GM12878 (cell line): ENCODE data around the gene ANGPTL2. TPM values are rescaled to one million over a fixed set of nuclear protein-coding genes. Genes with fewer than 3 reads are reported as not detected.

Experiments
- ATAC-seq: fragments of 200-7000 bp; cut with Tn5 transposase; 3 replicates; pipeline ENCODE4 v1.9.1; 2020; ENCODE audit warnings: mild to moderate bottlenecking, moderate library complexity
- BruUV-seq: library from RNA; stranded (reverse); fragments of 400-500 nt; replicated peaks from 2 replicates; lab custom pipeline; 2021; lab: Mats Ljungman, UMichigan
- CTCF ChIA-PET: fragments of 300-600 bp; sonication (Branson Sonifier 250); formaldehyde crosslinking; extraction: SDS; loops from one replicate; lab custom pipeline; 2021; ENCODE audit warnings: inconsistent platforms; lab: Yijun Ruan, JAX
- POLR2A ChIA-PET: fragments of 350-600 bp; formaldehyde crosslinking; extraction: SDS; loops from one replicate; lab custom pipeline; 2021; ENCODE audit warnings: inconsistent platforms; lab: Charles Lee
- RAD21 ChIA-PET: fragments of 300-600 bp; sonication (Branson Sonifier 250); formaldehyde crosslinking; loops from one replicate; lab custom pipeline; 2023; ENCODE audit warnings: antibody characterized with exemption; ENCODE audit not compliant: unreplicated experiment; lab: Charles Lee
- SMC1A ChIA-PET: fragments of 300-600 bp; sonication (Branson Sonifier 250); formaldehyde crosslinking; loops from one replicate; lab custom pipeline; 2023; ENCODE audit not compliant: unreplicated experiment, uncharacterized antibody; lab: Charles Lee
- DNase-seq: peaks from one replicate; pipeline ENCODE4 v3.0.0-alpha.2; 2011; ENCODE audit warnings: low read depth, low spot score
- FAIRE-seq: peaks from 3 replicates; lab custom pipeline; 2011; peaks lifted over from hg19 to GRCh38; lab: Jason Lieb, UNC
- H2AFZ ChIP-seq: 2 replicates; pipeline ENCODE4 v1.6.0; 2011; ENCODE audit warnings: low read depth, low read length, control low read depth; ENCODE audit not compliant: control insufficient read depth
- H3K27ac ChIP-seq: 2 replicates; pipeline ENCODE4 v1.5.1; 2011; ENCODE audit warnings: control low read depth; ENCODE audit not compliant: control insufficient read depth, insufficient read depth
- H3K27me3 ChIP-seq, 2 experiments: replicated peaks in 1 of 2; 2 replicates each; pipeline versions ENCODE4 v1.6.0 to v1.6.1; 2011; ENCODE audit warnings: low read length in 1 of 2; ENCODE audit not compliant: control insufficient read depth in 2 of 2, insufficient read depth in 2 of 2
- H3K36me3 ChIP-seq, 2 experiments: 2 replicates each; pipeline ENCODE4 v1.5.1; 2011; ENCODE audit warnings: low read length in 1 of 2; ENCODE audit not compliant: control insufficient read depth in 2 of 2, insufficient read depth in 2 of 2
- H3K4me1 ChIP-seq: 2 replicates; pipeline ENCODE4 v1.6.1; 2011; ENCODE audit warnings: mild to moderate bottlenecking, low read length, moderate library complexity, mixed read lengths; ENCODE audit not compliant: control insufficient read depth, insufficient read depth
- H3K4me2 ChIP-seq: 2 replicates; pipeline ENCODE4 v1.6.0; 2011; ENCODE audit warnings: control low read depth; ENCODE audit not compliant: control insufficient read depth, insufficient read depth
- H3K4me3 ChIP-seq: fragments of 200-600 bp; sonication (generic); 2 replicates; pipeline ENCODE4 v1.5.1; 2016
- H3K79me2 ChIP-seq: 2 replicates; pipeline ENCODE4 v1.6.0; 2011; ENCODE audit warnings: low read length; ENCODE audit not compliant: control insufficient read depth, insufficient read depth
- H3K9ac ChIP-seq: 2 replicates; pipeline ENCODE4 v1.8.0; 2011; ENCODE audit warnings: low read length, control low read depth, mixed read lengths; ENCODE audit not compliant: control insufficient read depth, insufficient read depth
- H3K9me3 ChIP-seq: replicated peaks from 3 replicates; pipeline ENCODE4 v1.5.1; 2011; ENCODE audit warnings: mild to moderate bottlenecking, low read length; ENCODE audit not compliant: control insufficient read depth, insufficient read depth
- H4K20me1 ChIP-seq: 2 replicates; pipeline ENCODE4 v1.6.0; 2011; ENCODE audit not compliant: control insufficient read depth, insufficient read depth
- EP300 ChIP-seq, 2 experiments: fragments of 150-350 bp in 1 of 2; IDR thresholded peaks; 2 replicates each; pipeline ENCODE4 v1.6.1; 2011 to 2012; ENCODE audit warnings: low read depth in 2 of 2, low read length in 2 of 2, borderline replicate concordance in 1 of 2, improper control_type of control experiment in 1 of 2, inconsistent platforms in 1 of 2; ENCODE audit not compliant: control insufficient read depth in 1 of 2
- POLR2A ChIP-seq: IDR thresholded peaks from 2 replicates; pipeline ENCODE4 v1.6.1; 2011; ENCODE audit warnings: low read depth, mild to moderate bottlenecking, low read length
- RBBP5 ChIP-seq: fragments of 200-600 bp; sonication (generic); conservative IDR thresholded peaks from 2 replicates; pipeline ENCODE4 v1.6.1; 2016
- RUNX3 ChIP-seq: IDR thresholded peaks from 2 replicates; pipeline ENCODE4 v1.6.1; 2012; ENCODE audit warnings: low read length, inconsistent platforms
- SUPT20H ChIP-seq: IDR thresholded peaks from 2 replicates; pipeline ENCODE4 v1.6.1; 2011; ENCODE audit warnings: low read depth, mild to moderate bottlenecking, low read length, moderate library complexity, borderline replicate concordance; ENCODE audit not compliant: control insufficient read depth
- WGBS: methylation state at CpG from one replicate; pipeline ENCODE4 v1.1.6; 2016; ENCODE audit warnings: low lambda C conversion rate; ENCODE audit not compliant: insufficient replicate concordance, insufficient coverage; ENCODE audit errors: missing lambda C conversion rate; 5-methylcytosine and 5-hydroxymethylcytosine counted together
- in situ Hi-C: fragments of 300-500 bp; cut with MboI; formaldehyde crosslinking; loops from 9 replicates; pipeline ENCODE4 v1.14.3; 2018; ENCODE audit warnings: mixed read lengths
- intact Hi-C: fragments of 100-400 bp; cut with micrococcal nuclease; formaldehyde crosslinking; loops from one replicate; pipeline ENCODE4 v1.14.2; 2022; ENCODE audit not compliant: unreplicated experiment
- polyA plus RNA-seq, 11 experiments: library from polyadenylated mRNA; depleted of rRNA in 4 of 11; unstranded in 6 of 11; stranded (reverse) in 5 of 11; fragments of >200 nt; fragmentation: Nextera tagmentation in 4 of 11; fragmentation: Illumina TruSeq in 1 of 11; extraction: Ambion mirVana in 4 of 11; extraction: Trizol in 1 of 11; gene quantifications; 1 replicate in 1 of 11; 2 replicates in 10 of 11; pipeline versions ENCODE4 v1.2.1 to v1.2.3, GENCODE V29; 2011 to 2016; ENCODE audit warnings: inconsistent platforms in 2 of 11, missing spikeins in 2 of 11, low read depth in 1 of 11
- total RNA-seq, 4 experiments: library from RNA; depleted of rRNA in 3 of 4; stranded (reverse); fragments of >200 nt in 3 of 4; fragmentation: Illumina TruSeq in 1 of 4; extraction: Trizol in 1 of 4; gene quantifications; 2 replicates each; pipeline versions ENCODE4 v1.2.1 to v1.2.3, GENCODE V29; 2013 to 2021
- TF ChIP-seq, protein P1 (sequence below): fragments of 450-650 bp; IDR thresholded peaks from 2 replicates; pipeline ENCODE4 v1.6.1; 2017; ENCODE audit warnings: mild to moderate bottlenecking

ANGPTL2 gene
- total and polyA plus RNA-seq, 10 of the 15 experiments (the other 5 are each of a cell fraction or from before 2014, with no cell fraction given): 0.13 to 2.6 (median 0.82) TPM; not detected in 1

DNA sequence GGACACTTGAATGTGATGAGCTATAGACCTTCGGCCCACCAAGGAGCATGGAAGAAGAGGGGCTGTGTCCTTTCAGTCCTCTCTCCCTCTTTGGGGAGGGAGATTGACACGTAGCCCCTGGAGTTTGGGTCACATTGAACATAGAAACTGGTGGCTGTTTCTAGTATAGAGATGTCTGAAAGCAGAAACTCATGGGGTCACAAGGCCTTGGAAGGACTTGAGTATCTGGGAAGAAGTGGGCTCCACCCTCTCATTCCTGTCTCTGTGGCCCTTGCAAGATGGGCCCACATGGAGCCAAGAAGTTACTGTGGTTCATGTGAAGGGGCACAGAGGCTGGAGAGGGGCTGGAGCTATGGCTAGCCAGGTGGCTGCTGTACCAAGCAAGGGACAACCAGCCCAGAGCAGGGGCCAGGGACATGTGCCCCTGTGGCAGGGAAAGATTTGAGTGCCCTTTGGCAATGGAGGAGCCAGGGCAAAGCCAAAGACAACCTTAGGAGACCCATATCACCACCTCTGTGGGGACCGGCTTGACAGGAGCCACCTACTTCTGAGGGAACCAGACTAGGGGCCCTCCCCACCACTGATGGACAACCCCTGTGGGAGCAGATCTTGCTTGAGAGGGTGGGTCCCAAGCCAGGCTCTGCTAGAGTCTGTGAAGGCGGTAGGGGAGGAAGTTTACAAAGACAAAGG is 12.8 kb upstream of the ANGPTL2 start:
- Histone ChIP-seq H3K9ac (no peak overlapping the region), H3K79me2 (no peaks in the 10 kb centered on the region), H2AFZ (no peak overlapping the region), H3K27ac (no peak overlapping the region), H3K4me2 (no peak overlapping the region), H3K36me3 (no peaks in the 10 kb centered on the region), H3K27me3 (no peaks in the 10 kb centered on the region), H4K20me1 (no peaks in the 10 kb centered on the region), H3K9me3 (no peaks in the 10 kb centered on the region), H3K4me3 (no peak overlapping the region), H3K4me1 (no peaks in the 10 kb centered on the region)
- ATAC-seq (no peak), FAIRE-seq (no peak), DNase-seq (no peak)
- RAD21 ChIA-PET: no interaction called here
- CTCF ChIA-PET: interaction anchor here (1.0 kb wide), 1 partner anchor 35 kb away, joined by 3 read pairs; no protein-coding TSS in a partner anchor
- SMC1A ChIA-PET: interaction anchor here (0.6 to 2.4 kb wide), 5 partner anchors 10 to 135 kb away, joined by 3 to 6 read pairs (median 3); no protein-coding TSS in a partner anchor
- 18% methylated on average over 4 of the region's 4 CpGs for WGBS
- BruUV-seq: no TSS peak
- in situ Hi-C loops: no loop called here
- no peak for TF ChIP-seq RBBP5
- TF ChIP-seq RUNX3: no peak
- TF ChIP-seq EP300 (IDR thresholded peaks at IDR 0.05; ENCODE audit: borderline replicate concordance in 1 of 2, control insufficient read depth in 1 of 2, low read depth in 2 of 2, low read length in 2 of 2): no peak
- TF ChIP-seq POLR2A: no peak
- TF ChIP-seq, protein P1, sequence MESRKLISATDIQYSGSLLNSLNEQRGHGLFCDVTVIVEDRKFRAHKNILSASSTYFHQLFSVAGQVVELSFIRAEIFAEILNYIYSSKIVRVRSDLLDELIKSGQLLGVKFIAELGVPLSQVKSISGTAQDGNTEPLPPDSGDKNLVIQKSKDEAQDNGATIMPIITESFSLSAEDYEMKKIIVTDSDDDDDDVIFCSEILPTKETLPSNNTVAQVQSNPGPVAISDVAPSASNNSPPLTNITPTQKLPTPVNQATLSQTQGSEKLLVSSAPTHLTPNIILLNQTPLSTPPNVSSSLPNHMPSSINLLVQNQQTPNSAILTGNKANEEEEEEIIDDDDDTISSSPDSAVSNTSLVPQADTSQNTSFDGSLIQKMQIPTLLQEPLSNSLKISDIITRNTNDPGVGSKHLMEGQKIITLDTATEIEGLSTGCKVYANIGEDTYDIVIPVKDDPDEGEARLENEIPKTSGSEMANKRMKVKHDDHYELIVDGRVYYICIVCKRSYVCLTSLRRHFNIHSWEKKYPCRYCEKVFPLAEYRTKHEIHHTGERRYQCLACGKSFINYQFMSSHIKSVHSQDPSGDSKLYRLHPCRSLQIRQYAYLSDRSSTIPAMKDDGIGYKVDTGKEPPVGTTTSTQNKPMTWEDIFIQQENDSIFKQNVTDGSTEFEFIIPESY: no peak
- TF ChIP-seq SUPT20H: no peak
- POLR2A ChIA-PET: interaction anchor here (1.2 to 1.3 kb wide), 3 partner anchors 8 to 14 kb away, joined by 3 to 4 read pairs (median 4); no protein-coding TSS in a partner anchor
- intact Hi-C loops: no loop called here
